HepG2 (cell line): ENCODE results near the gene CHMP1A. TPM values are rescaled to one million over a fixed set of nuclear protein-coding genes. Genes with fewer than 3 reads are reported as not detected.

Source experiments
- ATM ChIP-seq: fragments of 450-650 bp; IDR thresholded peaks from 2 replicates; pipeline ENCODE4 v1.7.1; 2017; ENCODE audit warnings: mild to moderate bottlenecking, borderline replicate concordance
- CCAR2 ChIP-seq: fragments of 200-400 bp; formaldehyde crosslinking; optimal IDR thresholded peaks from 2 replicates; pipeline ENCODE3; 2018; ENCODE audit warnings: low read depth, mild to moderate bottlenecking, low read length, moderate library complexity
- HBP1 ChIP-seq: IDR thresholded peaks from 2 replicates; pipeline ENCODE4 v1.6.1; 2016; ENCODE audit warnings: low read depth, control low read depth
- HNRNPUL1 ChIP-seq: fragments of 200-400 bp; formaldehyde crosslinking; IDR thresholded peaks from 2 replicates; pipeline ENCODE4 v1.6.1; 2017; ENCODE audit warnings: low read depth, mild to moderate bottlenecking, low read length, moderate library complexity
- MIXL1 ChIP-seq: IDR thresholded peaks from 2 replicates; pipeline ENCODE4 v1.6.1; 2016
- NR2F2 ChIP-seq: IDR thresholded peaks from 2 replicates; pipeline ENCODE4 v1.6.1; 2012; ENCODE audit warnings: low read depth, inconsistent platforms, borderline replicate concordance
- RBM39 ChIP-seq: fragments of 200-400 bp; formaldehyde crosslinking; IDR thresholded peaks from one replicate; pipeline ENCODE4 v1.6.1; 2018; ENCODE audit warnings: antibody characterized with exemption, mild to moderate bottlenecking, low read depth, low read length; ENCODE audit not compliant: poor library complexity, severe bottlenecking
- REL ChIP-seq: sonication (generic); formaldehyde crosslinking; conservative IDR thresholded peaks from 2 replicates; pipeline ENCODE4 v1.8.0; 2022; ENCODE audit warnings: mild to moderate bottlenecking, missing genetic modification reagents, moderate library complexity
- TBL1XR1 ChIP-seq: fragments of 150-350 bp; IDR thresholded peaks from 2 replicates; pipeline ENCODE4 v1.6.1; 2014; ENCODE audit warnings: borderline replicate concordance, low read length; ENCODE audit not compliant: partially characterized antibody
- THYN1 ChIP-seq: sonication (generic); formaldehyde crosslinking; IDR thresholded peaks from 2 replicates; pipeline ENCODE4 v1.8.1; 2023; ENCODE audit warnings: low read depth, mild to moderate bottlenecking, moderate library complexity, missing genetic modification reagents, borderline replicate concordance
- ZBTB10 ChIP-seq: sonication (generic); formaldehyde crosslinking; IDR thresholded peaks from 2 replicates; pipeline ENCODE4 v1.4.0; 2020; ENCODE audit warnings: missing genetic modification reagents, borderline replicate concordance
- ZC3H13 ChIP-seq: sonication (generic); formaldehyde crosslinking; IDR thresholded peaks from 2 replicates; pipeline ENCODE4 v1.8.1; 2023; ENCODE audit warnings: mild to moderate bottlenecking, missing genetic modification reagents, moderate library complexity
- ZFAT ChIP-seq: sonication (generic); formaldehyde crosslinking; conservative IDR thresholded peaks from 2 replicates; pipeline ENCODE4 v1.8.1; 2023; ENCODE audit warnings: missing genetic modification reagents, inconsistent platforms
- ZMYM3 ChIP-seq: sonication (generic); formaldehyde crosslinking; IDR thresholded peaks from 2 replicates; pipeline ENCODE4 v1.5.1; 2020; ENCODE audit warnings: mild to moderate bottlenecking, missing genetic modification reagents
- ZNF34 ChIP-seq: sonication (generic); formaldehyde crosslinking; IDR thresholded peaks from 2 replicates; pipeline ENCODE4 v1.4.0; 2020; ENCODE audit warnings: mild to moderate bottlenecking, missing genetic modification reagents, borderline replicate concordance
- ZNF713 ChIP-seq: sonication (generic); formaldehyde crosslinking; IDR thresholded peaks from 2 replicates; pipeline ENCODE4 v1.4.0; 2020; ENCODE audit warnings: mild to moderate bottlenecking, missing genetic modification reagents
- ZNF75D ChIP-seq: sonication (generic); formaldehyde crosslinking; IDR thresholded peaks from 2 replicates; pipeline ENCODE4 v1.8.1; 2023; ENCODE audit warnings: missing genetic modification reagents, mild to moderate bottlenecking, borderline replicate concordance
- polyA plus RNA-seq, 8 experiments: library from polyadenylated mRNA; depleted of rRNA in 3 of 8; stranded (reverse) in 7 of 8; unstranded in 1 of 8; fragments of >200 nt; fragmentation: Illumina TruSeq in 4 of 8; extraction: Trizol in 4 of 8; gene quantifications; 2 replicates each; pipeline versions ENCODE4 v1.2.1 to v1.2.3, GENCODE V29; 2011 to 2016; ENCODE audit warnings: low read depth in 4 of 8, missing spikeins in 1 of 8, mixed read lengths in 1 of 8; ENCODE audit not compliant: insufficient read depth in 1 of 8
- total RNA-seq, 5 experiments: library from RNA; depleted of rRNA; stranded (reverse); fragments of >200 nt; fragmentation: Illumina TruSeq; extraction: Trizol; gene quantifications; 2 replicates each; pipeline ENCODE4 v1.2.3, GENCODE V29; 2016; ENCODE audit warnings: low read depth in 1 of 5
- TF ChIP-seq, protein P1 (sequence below): sonication (generic); formaldehyde crosslinking; IDR thresholded peaks from 2 replicates; pipeline ENCODE4 v1.5.0; 2020; ENCODE audit warnings: mild to moderate bottlenecking, missing genetic modification reagents
- TF ChIP-seq, protein P2 (sequence below): sonication (generic); formaldehyde crosslinking; IDR thresholded peaks from 2 replicates; pipeline ENCODE4 v1.8.0; 2022; ENCODE audit warnings: missing genetic modification reagents, mild to moderate bottlenecking, moderate library complexity, borderline replicate concordance

CHMP1A gene
- total and polyA plus RNA-seq, 2 of the 13 experiments (the other 11 are each of a cell fraction or from before 2014, with no cell fraction given): 69.4 to 73.3 TPM

GRCh38 chr16:89623511-89624261, 33.8 kb downstream of the CHMP1A start (continued):
- TF ChIP-seq ZBTB10 (CRISPR knock-in tag): no peak
- no peak for TF ChIP-seq ATM
- no peak for TF ChIP-seq TBL1XR1
- no peak for TF ChIP-seq NR2F2
- no peak for TF ChIP-seq HBP1 (CRISPR knock-in tag)
- TF ChIP-seq ZMYM3 (CRISPR knock-in tag): no peak
- TF ChIP-seq, protein P1, sequence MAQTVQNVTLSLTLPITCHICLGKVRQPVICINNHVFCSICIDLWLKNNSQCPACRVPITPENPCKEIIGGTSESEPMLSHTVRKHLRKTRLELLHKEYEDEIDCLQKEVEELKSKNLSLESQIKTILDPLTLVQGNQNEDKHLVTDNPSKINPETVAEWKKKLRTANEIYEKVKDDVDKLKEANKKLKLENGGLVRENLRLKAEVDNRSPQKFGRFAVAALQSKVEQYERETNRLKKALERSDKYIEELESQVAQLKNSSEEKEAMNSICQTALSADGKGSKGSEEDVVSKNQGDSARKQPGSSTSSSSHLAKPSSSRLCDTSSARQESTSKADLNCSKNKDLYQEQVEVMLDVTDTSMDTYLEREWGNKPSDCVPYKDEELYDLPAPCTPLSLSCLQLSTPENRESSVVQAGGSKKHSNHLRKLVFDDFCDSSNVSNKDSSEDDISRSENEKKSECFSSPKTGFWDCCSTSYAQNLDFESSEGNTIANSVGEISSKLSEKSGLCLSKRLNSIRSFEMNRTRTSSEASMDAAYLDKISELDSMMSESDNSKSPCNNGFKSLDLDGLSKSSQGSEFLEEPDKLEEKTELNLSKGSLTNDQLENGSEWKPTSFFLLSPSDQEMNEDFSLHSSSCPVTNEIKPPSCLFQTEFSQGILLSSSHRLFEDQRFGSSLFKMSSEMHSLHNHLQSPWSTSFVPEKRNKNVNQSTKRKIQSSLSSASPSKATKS (CRISPR knock-in tag): no peak
- TF ChIP-seq REL (CRISPR knock-in tag): no peak
- no peak for TF ChIP-seq HNRNPUL1
- TF ChIP-seq ZFAT (CRISPR knock-in tag): no peak
- no peak for TF ChIP-seq CCAR2
- TF ChIP-seq, protein P2, sequence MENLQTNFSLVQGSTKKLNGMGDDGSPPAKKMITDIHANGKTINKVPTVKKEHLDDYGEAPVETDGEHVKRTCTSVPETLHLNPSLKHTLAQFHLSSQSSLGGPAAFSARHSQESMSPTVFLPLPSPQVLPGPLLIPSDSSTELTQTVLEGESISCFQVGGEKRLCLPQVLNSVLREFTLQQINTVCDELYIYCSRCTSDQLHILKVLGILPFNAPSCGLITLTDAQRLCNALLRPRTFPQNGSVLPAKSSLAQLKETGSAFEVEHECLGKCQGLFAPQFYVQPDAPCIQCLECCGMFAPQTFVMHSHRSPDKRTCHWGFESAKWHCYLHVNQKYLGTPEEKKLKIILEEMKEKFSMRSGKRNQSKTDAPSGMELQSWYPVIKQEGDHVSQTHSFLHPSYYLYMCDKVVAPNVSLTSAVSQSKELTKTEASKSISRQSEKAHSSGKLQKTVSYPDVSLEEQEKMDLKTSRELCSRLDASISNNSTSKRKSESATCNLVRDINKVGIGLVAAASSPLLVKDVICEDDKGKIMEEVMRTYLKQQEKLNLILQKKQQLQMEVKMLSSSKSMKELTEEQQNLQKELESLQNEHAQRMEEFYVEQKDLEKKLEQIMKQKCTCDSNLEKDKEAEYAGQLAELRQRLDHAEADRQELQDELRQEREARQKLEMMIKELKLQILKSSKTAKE (CRISPR knock-in tag): no peak
- no peak for TF ChIP-seq THYN1 (CRISPR knock-in tag)
- no peak for TF ChIP-seq RBM39
- TF ChIP-seq ZC3H13 (CRISPR knock-in tag): peak; percentile 39; the same call in 1 of the 2 replicates
- no peak for TF ChIP-seq MIXL1 (CRISPR knock-in tag)
- TF ChIP-seq ZNF713 (CRISPR knock-in tag): no peak
- TF ChIP-seq ZNF34 (CRISPR knock-in tag): no peak
- no peak for TF ChIP-seq ZNF75D (CRISPR knock-in tag)
